Activated CD4-positive, alpha-beta T cell treated with anti-CD3 and anti-CD28 coated beads, Interleukin-2, amount 50 U/mL, for 16 hours (primary cell): ENCODE results near the gene NMNAT3.

Experiments
- DNase-seq: peaks from one replicate; pipeline ENCODE4 v3.0.0-alpha.2; 2020

NMNAT3 gene

GRCh38 chr3:139537795-139538621, 139.8 kb downstream of the NMNAT3 start:
- no peak for DNase-seq

GRCh38 chr3:139537361-139537760, 140.4 kb downstream of the NMNAT3 start:
- DNase-seq: no peak

- no peak for DNase-seq
Measured at GRCh38 chr3:139534992-139535879, 142.5 kb downstream of the NMNAT3 start.

DNA sequence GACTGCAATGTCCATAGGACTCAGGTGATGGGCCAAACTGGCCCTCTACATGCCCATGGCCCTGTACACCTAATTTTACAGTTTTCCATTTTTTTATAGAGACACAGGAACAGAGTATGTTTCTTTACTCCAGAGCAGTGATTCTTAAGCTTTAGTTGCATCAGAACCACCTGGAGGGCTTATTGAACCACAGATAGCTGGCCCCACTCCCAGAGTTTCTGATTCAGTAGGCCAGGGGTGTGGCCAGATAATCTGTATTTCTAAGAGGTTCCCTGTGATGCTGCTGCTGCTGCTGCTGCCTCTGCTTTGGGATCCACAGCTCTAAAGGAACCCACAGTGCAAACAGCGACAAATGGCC, 143.3 kb downstream of the NMNAT3 start:
- DNase-seq: no peak

DNA sequence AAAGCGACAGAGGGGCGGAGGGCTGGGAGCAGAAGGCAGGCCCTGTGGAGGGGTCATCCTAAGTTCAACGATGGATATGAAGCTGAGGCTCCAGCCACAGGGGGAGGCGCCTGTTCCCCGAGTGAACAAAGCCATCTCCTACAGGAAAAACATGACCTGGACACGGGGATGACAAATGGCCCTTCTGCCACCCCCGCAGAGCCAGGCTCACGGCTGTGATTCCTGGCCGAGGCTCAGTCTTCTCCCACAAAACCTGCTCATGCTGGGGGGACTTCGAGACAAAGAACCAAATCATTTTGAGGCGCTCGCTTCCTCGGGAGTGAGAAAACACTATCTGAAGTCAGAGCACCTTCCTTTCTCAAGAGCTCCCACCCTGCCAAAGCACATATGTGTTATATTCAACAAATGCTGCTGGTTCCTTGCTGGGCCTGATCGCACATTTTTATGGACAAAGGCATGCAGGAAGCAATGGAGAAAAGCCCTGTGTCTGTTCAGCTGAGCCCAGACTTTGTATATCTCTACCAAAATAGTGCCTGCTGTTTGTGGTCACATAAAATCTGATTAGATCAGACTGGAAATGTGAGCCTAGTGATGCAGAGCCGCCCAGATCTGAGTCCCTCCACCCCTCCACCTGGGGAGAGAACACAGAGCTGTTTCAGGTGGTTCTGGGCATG, 143.9 kb downstream of the NMNAT3 start:
- DNase-seq: no peak

- no peak for DNase-seq
Measured at GRCh38 chr3:139532976-139533375, 144.8 kb downstream of the NMNAT3 start.

DNA sequence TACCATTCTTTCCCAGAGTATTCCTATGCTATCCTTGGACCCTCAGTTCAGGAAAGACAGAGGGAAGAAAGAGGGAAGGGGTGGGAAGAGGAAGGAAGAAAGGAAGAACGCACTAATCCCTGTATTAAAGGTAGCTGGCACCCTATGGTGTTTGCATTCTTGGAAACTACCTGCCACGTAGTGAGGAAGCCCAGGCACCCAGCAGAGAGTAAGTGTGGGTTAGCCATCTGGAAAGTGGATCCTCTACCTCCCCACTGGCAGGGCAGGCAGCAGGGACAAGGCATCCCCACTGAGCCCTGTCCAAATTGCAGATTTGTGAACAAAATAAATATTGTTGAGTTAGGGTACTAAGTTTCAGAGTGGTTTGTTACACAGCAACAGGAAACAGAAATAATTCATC, 147.1 kb downstream of the NMNAT3 start:
- DNase-seq: no peak

- no peak for DNase-seq
Measured at GRCh38 chr3:139529662-139530061, 148.1 kb downstream of the NMNAT3 start.

GRCh38 chr3:139528924-139529323, 148.8 kb downstream of the NMNAT3 start:
- no peak for DNase-seq

DNA sequence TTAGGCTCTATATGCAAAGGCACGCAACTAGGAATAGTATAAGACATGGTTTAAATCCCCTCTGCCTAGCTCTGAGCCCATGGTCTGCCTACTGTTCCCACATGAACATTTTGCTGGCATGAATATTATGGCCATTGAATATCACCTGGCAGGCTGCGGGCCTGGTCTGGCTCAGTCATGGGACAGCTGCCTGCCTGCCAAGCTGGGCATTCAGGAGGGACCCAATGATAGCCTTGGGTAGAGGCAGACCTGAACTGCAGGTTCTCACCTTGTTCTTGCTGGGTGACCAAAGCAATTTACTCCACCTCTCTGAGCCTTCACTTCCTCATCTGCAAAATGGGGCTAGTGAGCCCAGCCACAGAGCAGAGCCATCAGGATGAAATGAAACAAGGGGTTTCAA, 149.5 kb downstream of the NMNAT3 start:
- no peak for DNase-seq

- DNase-seq: no peak
Measured at GRCh38 chr3:139527265-139527664, 150.5 kb downstream of the NMNAT3 start.

DNA sequence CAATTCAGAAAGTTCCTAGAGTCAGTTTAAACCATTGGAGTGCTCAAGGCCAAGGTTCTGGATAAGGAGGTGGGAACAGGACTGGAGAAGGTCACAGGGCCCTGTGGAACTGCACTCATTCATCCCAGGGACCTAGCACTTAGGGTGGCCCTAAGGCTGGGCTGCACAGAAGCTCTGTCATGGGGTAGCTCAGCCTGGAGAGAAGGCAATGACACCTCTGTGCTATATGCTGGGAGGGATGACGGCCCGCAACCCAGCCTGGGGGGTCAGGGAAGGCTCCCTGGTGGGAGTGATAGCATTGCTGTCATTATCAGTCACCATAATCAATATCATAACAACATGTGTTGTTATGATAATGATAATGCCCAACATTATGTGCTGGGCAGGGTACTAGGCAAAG, 151.6 kb downstream of the NMNAT3 start:
- DNase-seq: no peak

DNA sequence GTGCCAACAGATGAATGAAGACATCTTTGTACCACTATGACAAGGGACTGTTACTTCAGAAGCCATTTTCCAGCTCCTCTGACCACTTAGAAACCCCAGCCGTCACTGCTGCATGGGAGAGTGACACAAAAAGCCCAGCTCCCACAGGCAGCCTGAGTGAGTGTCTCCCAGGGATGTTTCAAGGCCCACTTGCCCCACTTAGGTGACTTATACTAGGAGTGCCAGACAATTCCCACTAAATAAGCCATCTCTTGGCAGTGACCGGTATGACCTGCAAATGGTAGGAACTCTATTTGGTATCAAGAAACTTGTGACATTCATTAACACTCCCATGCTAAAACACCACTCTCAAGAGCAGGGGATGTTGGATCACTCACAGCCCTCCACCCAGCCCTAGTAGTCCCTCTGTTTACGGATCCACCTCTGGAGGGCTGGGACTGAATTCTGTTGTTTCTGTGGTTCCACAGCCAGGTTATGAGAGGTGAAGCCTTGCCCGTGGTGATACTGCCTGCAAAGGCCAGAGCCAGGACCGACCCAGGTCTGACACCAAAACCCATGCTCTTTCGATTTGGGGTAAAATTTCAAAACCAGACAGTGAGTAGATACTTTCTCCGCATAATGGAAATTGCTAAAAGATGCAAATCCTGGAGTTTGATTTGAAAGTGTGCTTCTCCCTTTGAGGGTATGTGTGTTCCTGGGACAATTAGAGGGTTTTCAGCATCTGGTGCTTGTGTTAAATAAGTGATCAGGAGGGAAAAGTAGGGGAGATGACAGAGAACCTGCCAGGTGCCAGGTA, 152.7 kb downstream of the NMNAT3 start:
- DNase-seq: no peak

DNA sequence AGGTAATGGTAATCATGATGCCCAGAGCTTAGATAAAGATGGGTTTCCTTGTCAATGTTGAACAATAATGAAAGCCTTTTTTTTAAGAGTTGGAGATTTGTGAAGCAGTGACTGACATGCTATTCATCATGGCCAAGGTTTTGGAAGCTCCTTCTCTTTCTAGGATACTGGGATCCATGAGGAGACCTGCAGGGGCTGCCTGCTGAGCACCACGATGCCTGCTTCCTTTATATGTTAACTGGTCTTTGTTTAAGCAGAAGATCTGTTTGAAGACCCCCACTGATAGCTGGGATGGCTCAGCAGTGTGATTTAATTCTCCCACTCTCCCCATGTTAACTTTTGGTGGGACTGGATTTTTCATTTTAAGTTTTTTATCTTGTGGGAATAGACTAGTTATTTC, 154.1 kb downstream of the NMNAT3 start:
- DNase-seq: no peak

DNA sequence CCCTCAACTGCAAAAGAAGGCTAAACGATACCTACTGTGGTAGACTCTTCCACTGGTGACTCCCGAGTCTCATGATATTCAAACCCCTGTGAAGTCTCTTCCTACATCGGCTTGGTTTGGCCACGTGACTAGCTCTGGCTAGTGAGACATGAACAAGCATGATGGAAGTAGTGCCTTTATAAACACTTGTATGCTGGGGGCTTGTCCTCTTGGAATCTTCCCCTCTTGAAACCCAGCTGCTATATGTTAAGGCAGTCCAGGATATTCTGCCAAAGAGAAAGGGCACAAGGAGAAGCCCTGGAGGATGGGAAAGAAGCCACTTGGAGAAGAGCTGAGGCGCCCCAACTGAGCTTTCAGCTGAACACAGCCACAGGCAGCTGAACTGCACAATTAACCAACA, 154.6 kb downstream of the NMNAT3 start:
- no peak for DNase-seq

DNA sequence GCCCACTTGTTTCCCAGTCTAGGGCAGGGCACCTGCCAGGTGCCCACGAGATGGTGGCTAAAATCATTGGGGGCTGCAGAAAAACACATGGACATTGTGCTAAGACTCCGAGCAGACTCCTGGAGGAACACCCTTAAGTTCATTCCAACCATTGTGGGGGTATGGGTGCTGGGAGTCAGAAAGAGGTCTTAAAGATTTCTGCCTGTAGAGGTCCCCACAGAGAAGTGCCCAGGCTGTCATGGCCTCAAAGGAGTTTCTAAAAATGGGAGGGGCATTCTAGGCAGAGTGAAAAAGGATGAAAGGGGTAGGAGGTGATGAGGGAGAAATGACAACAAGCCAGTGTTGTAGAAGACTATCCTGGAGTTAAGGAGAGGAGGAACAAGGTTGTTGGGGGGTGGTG, 155.4 kb downstream of the NMNAT3 start:
- DNase-seq: no peak

GRCh38 chr3:139521816-139522215, 156.0 kb downstream of the NMNAT3 start:
- DNase-seq: no peak

DNA sequence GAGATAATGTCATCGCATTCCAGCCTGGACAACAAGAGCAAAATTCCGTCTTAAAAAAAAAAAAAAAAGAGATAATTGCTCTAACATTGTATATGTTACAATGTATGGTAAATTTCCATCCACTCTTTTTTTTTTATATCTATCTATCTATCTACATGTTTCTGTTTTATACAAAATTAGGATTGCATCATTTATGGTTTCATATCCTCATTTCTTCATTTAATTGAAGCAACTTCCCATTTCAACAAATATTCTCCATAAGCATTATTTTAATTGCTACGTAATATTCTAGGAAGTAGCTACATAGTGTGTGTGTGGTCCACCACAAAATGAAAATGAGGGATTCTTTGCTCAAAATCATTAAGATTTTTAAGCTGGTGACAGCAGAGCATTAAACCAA, 156.6 kb downstream of the NMNAT3 start:
- no peak for DNase-seq

- DNase-seq: peak; percentile 43
Measured at GRCh38 chr3:139519998-139520737, 157.6 kb downstream of the NMNAT3 start.

DNA sequence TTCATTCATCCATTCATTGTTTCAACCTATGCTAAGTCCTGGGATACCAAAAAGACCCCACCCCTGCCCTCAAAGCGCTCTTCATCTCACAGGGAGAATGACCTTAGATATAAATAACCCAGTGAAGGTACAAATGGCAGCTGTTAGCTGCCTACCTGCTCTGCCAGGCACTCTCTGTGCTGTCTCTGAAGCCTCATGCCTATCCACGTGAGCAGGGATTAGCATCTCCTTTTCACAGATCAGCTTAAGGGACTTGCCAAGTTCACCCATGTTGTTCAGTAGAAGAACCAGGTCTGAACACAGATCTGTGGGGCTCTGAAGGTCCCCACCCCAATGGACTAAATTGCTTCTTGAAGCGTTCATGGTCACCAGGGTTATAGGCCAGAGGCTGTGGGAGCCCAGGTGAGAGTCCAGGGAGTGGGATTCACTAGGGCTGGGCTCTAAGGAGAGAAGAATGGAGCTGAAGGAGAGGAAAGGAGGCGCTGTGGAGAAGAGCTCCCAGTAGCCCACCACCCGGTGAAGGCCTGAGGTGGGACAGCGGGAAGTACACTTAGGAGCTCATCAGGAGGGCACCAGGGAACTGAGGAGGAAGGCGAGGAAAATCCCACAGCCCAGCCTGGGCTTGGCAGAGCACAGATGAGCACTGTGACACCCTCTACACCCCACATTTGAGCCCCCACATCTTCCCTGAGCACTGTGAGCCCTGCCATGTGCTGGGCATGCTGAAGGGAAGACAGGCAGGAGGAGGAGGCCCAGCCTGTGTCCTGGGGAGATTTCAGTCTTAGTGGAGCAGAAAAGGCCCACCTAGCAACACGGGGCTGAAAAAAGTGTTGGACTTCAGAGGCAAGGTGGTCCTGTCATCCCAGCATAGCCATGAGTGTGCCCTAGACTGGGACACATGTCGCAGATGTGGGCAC, 158.6 kb downstream of the NMNAT3 start:
- DNase-seq: no peak

- DNase-seq: no peak
Measured at GRCh38 chr3:139518306-139518705, 159.5 kb downstream of the NMNAT3 start.
